Natural killer cell (primary cell): Measurements from ENCODE around the gene ZACN. TPM values are rescaled to one million over a fixed set of nuclear protein-coding genes. Genes with fewer than 3 reads are reported as not detected.

ENCODE experiments used
- ATAC-seq, 3 donors: fragments of 150-1000 bp in 2 of 3; fragments of 200-7000 bp in 1 of 3; cut with Tn5 transposase; 1 replicate in 1 of 3; 2 replicates in 2 of 3; pipeline ENCODE4 v1.10.0; 2021; ENCODE audit warnings: mild to moderate bottlenecking in 2 of 3, moderate library complexity in 2 of 3
- DNase-seq, 2 donors: peaks; one replicate each; pipeline versions ENCODE4 v3.0.0 to v3.0.0-alpha.2; 2013 to 2021; ENCODE audit warnings: mixed read lengths in 1 of 2
- H3K27ac ChIP-seq: one replicate; pipeline ENCODE4 v1.5.1; 2013; ENCODE audit warnings: mild to moderate bottlenecking, low read length
- H3K27me3 ChIP-seq: one replicate; pipeline ENCODE4 v1.6.1; 2013; ENCODE audit warnings: low read length; ENCODE audit not compliant: control insufficient read depth, insufficient read depth
- H3K36me3 ChIP-seq: one replicate; pipeline ENCODE4 v1.6.1; 2013; ENCODE audit warnings: low read length; ENCODE audit not compliant: control insufficient read depth, insufficient read depth
- H3K4me1 ChIP-seq: one replicate; pipeline ENCODE4 v1.6.1; 2013; ENCODE audit warnings: low read length; ENCODE audit not compliant: control insufficient read depth, insufficient read depth
- H3K4me3 ChIP-seq: one replicate; pipeline ENCODE4 v1.5.1; 2013; ENCODE audit warnings: low read length
- H3K9me3 ChIP-seq: one replicate; pipeline ENCODE4 v1.6.1; 2013; ENCODE audit warnings: low read length; ENCODE audit not compliant: control insufficient read depth, insufficient read depth
- H3K27ac Mint-ChIP-seq, 2 donors: one replicate each; pipeline ENCODE4 v1.8.0; 2022; ENCODE audit warnings: mild to moderate bottlenecking in 2 of 2, mixed read lengths in 2 of 2, moderate library complexity in 1 of 2
- H3K27me3 Mint-ChIP-seq, 2 donors: one replicate each; pipeline ENCODE4 v1.8.0; 2022; ENCODE audit warnings: low read depth in 2 of 2, mixed read lengths in 2 of 2
- H3K36me3 Mint-ChIP-seq: one replicate; pipeline ENCODE4 v1.8.0; 2022; ENCODE audit warnings: mixed read lengths
- H3K4me1 Mint-ChIP-seq, 2 donors: one replicate each; pipeline ENCODE4 v1.8.0; 2022; ENCODE audit warnings: mixed read lengths in 2 of 2
- H3K4me3 Mint-ChIP-seq: one replicate; pipeline ENCODE4 v1.8.0; 2022; ENCODE audit warnings: mild to moderate bottlenecking, moderate library complexity, mixed read lengths
- H3K9me3 Mint-ChIP-seq, 2 donors: one replicate each; pipeline ENCODE4 v1.8.0; 2022; ENCODE audit warnings: mixed read lengths in 2 of 2
- WGBS: methylation state at CpG from one replicate; pipeline ENCODE4 v1.1.7; 2013; ENCODE audit warnings: missing lambda C conversion rate; ENCODE audit not compliant: insufficient coverage; 5-methylcytosine and 5-hydroxymethylcytosine counted together
- intact Hi-C: fragments of 100-400 bp; cut with micrococcal nuclease; formaldehyde crosslinking; loops from one replicate; pipeline ENCODE4 v1.14.2; 2022
- total RNA-seq, 4 donors: library from RNA; stranded (reverse); fragments of 120-200 nt in 1 of 4; gene quantifications; one replicate each; pipeline versions ENCODE4 v1.2.3 to v1.2.4, GENCODE V29; 2013 to 2022
- TF ChIP-seq, protein P1 (sequence below): fragments of 200-600 bp; IDR thresholded peaks from one replicate; pipeline ENCODE4 v1.8.0; 2022; ENCODE audit warnings: antibody characterized with exemption

Gene ZACN
- total RNA-seq = under 1 TPM; 0.28 to 0.80 (median 0.50) TPM
- total RNA-seq (2013) = not detected

DNA sequence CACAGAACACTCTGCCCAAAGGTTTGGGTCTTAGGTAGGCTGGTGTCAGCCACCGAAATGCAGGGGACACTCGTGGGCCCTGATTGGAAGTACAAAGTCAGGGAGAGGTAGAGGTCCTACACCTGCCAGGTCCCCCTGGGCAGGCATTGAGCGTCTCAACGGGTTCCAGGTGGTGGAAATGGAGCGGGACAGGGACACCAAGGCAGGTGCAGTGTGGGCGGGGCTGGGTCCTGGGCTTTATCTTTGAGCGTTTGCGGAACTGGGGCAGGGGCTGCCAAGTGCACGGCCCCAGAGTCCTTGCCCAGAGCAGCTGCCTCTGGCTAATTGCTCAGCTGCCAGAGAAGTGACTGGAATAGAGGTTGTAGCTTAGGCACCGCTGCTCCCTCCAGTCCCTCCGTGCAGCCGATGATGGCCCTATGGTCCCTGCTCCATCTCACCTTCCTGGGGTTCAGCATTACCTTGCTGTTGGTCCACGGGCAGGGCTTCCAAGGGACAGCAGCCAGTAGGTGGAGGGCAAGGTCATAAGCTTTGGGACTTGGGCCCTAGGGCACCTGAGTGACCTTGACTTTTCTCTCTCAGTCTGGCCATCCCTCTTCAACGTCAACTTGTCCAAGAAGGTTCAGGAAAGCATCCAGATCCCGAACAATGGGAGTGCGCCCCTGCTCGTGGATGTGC lies at the start of gene ZACN:
ZACN (plus strand) TSS at position 323 of the 675 bp plus-strand sequence; CDS start at position 406, 83 bp downstream.
- WGBS = 72% methylated on average over 17 of the region's 17 CpGs
- H3K4me3 ChIP-seq = no peak within 1 kb of the TSS
- H3K27me3 Mint-ChIP-seq = peaks cover 24 to 35% of the 10 kb centered on the region in 2 donors
- DNase-seq (no peak), ATAC-seq (no peak)
- no peak within 1 kb of the TSS for H3K4me3 Mint-ChIP-seq
- H3K36me3 Mint-ChIP-seq = no peaks in the 10 kb centered on the region
- H3K27ac Mint-ChIP-seq = no peak within 1 kb of the TSS
- peaks cover 10 to 25% of the 10 kb centered on the region in 2 donors for H3K4me1 Mint-ChIP-seq
- no peak within 1 kb of the TSS for H3K27ac ChIP-seq
- no peaks in the 10 kb centered on the region for H3K9me3 ChIP-seq
- TF ChIP-seq, protein P1, sequence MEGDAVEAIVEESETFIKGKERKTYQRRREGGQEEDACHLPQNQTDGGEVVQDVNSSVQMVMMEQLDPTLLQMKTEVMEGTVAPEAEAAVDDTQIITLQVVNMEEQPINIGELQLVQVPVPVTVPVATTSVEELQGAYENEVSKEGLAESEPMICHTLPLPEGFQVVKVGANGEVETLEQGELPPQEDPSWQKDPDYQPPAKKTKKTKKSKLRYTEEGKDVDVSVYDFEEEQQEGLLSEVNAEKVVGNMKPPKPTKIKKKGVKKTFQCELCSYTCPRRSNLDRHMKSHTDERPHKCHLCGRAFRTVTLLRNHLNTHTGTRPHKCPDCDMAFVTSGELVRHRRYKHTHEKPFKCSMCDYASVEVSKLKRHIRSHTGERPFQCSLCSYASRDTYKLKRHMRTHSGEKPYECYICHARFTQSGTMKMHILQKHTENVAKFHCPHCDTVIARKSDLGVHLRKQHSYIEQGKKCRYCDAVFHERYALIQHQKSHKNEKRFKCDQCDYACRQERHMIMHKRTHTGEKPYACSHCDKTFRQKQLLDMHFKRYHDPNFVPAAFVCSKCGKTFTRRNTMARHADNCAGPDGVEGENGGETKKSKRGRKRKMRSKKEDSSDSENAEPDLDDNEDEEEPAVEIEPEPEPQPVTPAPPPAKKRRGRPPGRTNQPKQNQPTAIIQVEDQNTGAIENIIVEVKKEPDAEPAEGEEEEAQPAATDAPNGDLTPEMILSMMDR = no peak
- no peaks in the 10 kb centered on the region for H3K9me3 Mint-ChIP-seq
- H3K27me3 ChIP-seq = peaks cover 33% of the 10 kb centered on the region
- peaks cover 18% of the 10 kb centered on the region for H3K36me3 ChIP-seq
- peaks cover 36% of the 10 kb centered on the region for H3K4me1 ChIP-seq
- intact Hi-C loops = no loop called here

DNA sequence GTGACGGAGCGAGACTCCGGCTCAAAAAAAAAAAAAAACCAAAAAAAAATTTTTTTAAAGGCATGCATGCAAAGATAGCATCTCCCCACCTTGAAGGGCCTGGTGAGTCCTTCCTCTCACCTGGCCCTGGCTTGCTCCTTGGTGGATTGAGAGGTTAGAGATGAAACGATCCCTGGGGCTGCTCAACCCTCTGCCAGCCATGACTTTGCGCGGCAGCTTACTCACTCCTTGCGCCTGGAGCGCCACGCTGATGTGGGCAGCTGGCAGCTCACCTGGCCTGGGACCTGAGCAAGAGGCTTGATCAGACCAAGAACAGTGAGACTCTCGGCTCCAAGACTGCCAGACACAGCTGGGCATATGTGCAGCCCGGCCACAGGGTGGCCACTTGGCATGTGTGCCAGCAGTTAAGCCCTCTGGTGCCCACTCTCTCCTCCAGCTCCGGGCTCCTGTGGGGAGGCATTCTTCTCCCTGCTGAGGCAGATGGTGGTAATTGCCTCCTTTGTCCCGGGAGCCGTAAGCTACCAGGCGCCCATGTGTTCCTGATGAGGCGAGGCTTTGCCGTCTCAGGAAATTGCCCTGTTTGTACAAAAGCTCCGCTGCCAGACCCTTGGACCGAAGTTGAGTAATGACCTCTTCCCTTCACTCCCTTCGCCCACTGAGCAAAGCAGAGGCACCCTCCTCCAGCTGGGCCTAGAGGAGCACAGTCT lies 46.8 kb upstream of the ZACN start:
- no peak overlapping the region for H3K27ac ChIP-seq
- WGBS = 95% methylated on average over 17 of the region's 20 CpGs

DNA sequence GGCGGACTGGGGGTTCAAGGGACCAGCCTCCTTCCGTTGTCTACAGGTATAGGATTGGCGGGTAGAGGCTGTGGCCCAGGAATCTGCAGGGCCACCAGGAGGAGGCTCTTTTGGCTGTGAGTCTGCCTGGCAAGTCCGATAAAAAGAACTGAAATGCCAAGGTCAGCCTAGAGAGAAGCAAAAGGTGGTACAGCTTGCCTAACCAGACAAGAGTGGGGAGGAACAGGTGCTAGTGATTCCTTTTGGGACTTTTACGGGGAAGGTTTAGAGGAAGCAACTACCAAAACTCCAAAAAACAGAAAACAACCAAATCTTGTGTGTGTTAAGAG lies 46.2 kb upstream of the ZACN start:
- no peaks in the 10 kb centered on the region for H3K36me3 ChIP-seq
- H3K4me3 Mint-ChIP-seq = no peak overlapping the region
- DNase-seq (no peak), ATAC-seq (no peak)
- no peaks in the 10 kb centered on the region for H3K9me3 ChIP-seq
- no peak overlapping the region for H3K27ac ChIP-seq
- H3K4me1 ChIP-seq = peaks cover 16% of the 10 kb centered on the region
- TF ChIP-seq, protein P1 = no peak
- WGBS = 95% methylated on average over 4 of the region's 5 CpGs
- H3K27me3 ChIP-seq = no peaks in the 10 kb centered on the region
- H3K27ac Mint-ChIP-seq = no peak overlapping the region
- H3K4me1 Mint-ChIP-seq = peaks cover 9 to 12% of the 10 kb centered on the region in 2 donors
- H3K4me3 ChIP-seq = no peak overlapping the region
- intact Hi-C loops = no loop called here
- no peaks in the 10 kb centered on the region for H3K36me3 Mint-ChIP-seq
- no peaks in the 10 kb centered on the region for H3K27me3 Mint-ChIP-seq
- H3K9me3 Mint-ChIP-seq = no peaks in the 10 kb centered on the region

More for the DNA sequence above, 46.8 kb upstream of the ZACN start:
- no peaks in the 10 kb centered on the region for H3K27me3 Mint-ChIP-seq
- no peaks in the 10 kb centered on the region for H3K9me3 Mint-ChIP-seq
- peaks cover 9 to 12% of the 10 kb centered on the region in 2 donors for H3K4me1 Mint-ChIP-seq
- no peaks in the 10 kb centered on the region for H3K27me3 ChIP-seq
- H3K4me3 Mint-ChIP-seq = no peak overlapping the region
- no peak overlapping the region for H3K4me3 ChIP-seq
- DNase-seq (no peak), ATAC-seq (no peak)
- H3K4me1 ChIP-seq = peaks cover 16% of the 10 kb centered on the region
- H3K36me3 ChIP-seq = no peaks in the 10 kb centered on the region
- no peaks in the 10 kb centered on the region for H3K36me3 Mint-ChIP-seq
- TF ChIP-seq, protein P1 = no peak
- H3K27ac Mint-ChIP-seq = no peak overlapping the region
- H3K9me3 ChIP-seq = no peaks in the 10 kb centered on the region
- intact Hi-C loops = no loop called here
